ENCODE data around the gene LRRFIP2. TPM values are rescaled to one million over a fixed set of nuclear protein-coding genes. Genes with fewer than 3 reads are reported as not detected.

Gene LRRFIP2
- total RNA-seq, 4 donors from 2014 or later: 41.8 to 78.8 (median 55.0) TPM

DNA sequence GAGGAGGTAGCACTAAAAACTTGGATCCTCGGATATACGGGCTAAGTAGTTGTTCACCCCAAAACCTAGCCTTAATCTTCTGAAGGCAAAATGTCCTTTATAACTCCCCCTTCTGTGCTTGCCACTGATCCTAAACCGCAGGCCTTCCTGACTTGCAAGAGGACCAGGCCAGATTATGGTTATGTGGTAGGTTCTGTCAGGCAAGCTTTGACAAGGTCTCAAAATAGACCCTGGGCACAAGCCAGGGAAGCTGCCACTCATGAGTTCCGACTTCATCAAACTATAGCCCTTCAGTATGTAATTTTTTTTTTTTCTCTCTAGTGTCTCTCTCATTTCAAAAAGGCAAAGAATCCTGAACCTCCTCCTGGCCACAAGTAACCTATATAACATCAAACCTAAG is 3.2 kb downstream of the LRRFIP2 start:
- DNase-seq (ENCODE audit: low spot score) (no peak), ATAC-seq (ENCODE audit: low FRiP score) (no peak)
- TF ChIP-seq, protein P1, sequence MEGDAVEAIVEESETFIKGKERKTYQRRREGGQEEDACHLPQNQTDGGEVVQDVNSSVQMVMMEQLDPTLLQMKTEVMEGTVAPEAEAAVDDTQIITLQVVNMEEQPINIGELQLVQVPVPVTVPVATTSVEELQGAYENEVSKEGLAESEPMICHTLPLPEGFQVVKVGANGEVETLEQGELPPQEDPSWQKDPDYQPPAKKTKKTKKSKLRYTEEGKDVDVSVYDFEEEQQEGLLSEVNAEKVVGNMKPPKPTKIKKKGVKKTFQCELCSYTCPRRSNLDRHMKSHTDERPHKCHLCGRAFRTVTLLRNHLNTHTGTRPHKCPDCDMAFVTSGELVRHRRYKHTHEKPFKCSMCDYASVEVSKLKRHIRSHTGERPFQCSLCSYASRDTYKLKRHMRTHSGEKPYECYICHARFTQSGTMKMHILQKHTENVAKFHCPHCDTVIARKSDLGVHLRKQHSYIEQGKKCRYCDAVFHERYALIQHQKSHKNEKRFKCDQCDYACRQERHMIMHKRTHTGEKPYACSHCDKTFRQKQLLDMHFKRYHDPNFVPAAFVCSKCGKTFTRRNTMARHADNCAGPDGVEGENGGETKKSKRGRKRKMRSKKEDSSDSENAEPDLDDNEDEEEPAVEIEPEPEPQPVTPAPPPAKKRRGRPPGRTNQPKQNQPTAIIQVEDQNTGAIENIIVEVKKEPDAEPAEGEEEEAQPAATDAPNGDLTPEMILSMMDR (IDR thresholded peaks at IDR 0.05): no peak

DNA sequence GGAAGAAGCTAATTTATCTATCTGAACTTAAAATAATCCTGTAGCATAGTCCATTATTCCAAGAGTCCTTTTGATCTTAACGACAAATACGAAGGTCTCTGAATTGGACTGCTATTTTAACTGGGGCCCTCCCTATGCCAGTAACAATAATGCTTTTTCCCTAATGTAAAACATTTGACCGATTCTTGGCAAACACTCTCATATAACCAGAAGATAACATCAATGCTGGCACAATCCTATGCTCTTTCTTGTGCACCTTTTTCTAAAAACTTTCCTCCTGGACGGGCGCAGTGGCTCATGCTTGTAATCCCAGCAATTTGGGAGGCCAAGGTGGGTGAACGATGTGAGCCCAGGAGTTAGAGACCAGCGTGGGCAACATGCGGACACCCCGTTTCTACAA is 3.9 kb downstream of the LRRFIP2 start:
- ATAC-seq (ENCODE audit: low FRiP score) (no peak), DNase-seq (ENCODE audit: low spot score) (no peak)
- TF ChIP-seq, protein P1 (IDR thresholded peaks at IDR 0.05): no peak

DNA sequence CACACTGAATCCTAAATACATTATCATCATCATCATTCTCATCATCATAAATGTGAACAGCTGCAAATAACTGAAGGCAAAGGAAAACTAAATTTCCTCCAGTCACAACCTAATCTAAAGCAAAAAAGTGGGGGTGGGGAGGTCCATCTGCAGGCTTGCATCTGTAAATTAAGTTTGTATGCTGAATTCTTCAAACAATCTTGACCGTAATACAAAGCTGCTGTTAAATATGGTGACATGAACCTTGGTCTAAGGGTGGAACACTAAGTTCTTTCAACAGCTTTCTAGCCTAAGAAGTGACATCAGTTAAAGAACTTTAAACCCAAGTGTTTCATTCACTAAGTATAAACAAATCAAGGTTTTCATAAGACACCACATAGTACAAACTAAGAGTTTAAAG is 4.3 kb downstream of the LRRFIP2 start:
- ATAC-seq (ENCODE audit: low FRiP score): no peak

DNA sequence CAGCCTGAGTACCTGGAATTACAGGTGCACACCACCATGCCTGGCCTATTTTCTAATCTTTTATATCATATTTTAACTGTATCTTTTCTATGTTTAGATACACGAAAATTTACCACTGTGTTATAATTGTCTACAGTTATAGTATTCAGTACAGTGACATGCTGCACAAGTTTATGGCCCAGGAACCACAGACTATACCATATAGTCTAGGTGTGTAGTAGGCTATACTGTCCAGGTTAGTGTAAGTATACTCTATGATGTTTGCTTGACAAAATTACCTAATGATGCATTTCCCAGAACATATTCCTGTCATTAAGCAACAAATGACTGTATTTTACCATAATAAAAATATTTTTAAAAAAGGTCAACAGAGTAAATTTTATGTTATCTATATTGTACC is 5.5 kb downstream of the LRRFIP2 start:
- TF ChIP-seq, protein P1 (IDR thresholded peaks at IDR 0.05): no peak
- ATAC-seq (ENCODE audit: low FRiP score) (no peak), DNase-seq (ENCODE audit: low spot score) (no peak)

More for the DNA sequence above, 4.3 kb downstream of the LRRFIP2 start:
- no peak for DNase-seq (ENCODE audit: low spot score)
- TF ChIP-seq, protein P1 (IDR thresholded peaks at IDR 0.05): no peak

DNA sequence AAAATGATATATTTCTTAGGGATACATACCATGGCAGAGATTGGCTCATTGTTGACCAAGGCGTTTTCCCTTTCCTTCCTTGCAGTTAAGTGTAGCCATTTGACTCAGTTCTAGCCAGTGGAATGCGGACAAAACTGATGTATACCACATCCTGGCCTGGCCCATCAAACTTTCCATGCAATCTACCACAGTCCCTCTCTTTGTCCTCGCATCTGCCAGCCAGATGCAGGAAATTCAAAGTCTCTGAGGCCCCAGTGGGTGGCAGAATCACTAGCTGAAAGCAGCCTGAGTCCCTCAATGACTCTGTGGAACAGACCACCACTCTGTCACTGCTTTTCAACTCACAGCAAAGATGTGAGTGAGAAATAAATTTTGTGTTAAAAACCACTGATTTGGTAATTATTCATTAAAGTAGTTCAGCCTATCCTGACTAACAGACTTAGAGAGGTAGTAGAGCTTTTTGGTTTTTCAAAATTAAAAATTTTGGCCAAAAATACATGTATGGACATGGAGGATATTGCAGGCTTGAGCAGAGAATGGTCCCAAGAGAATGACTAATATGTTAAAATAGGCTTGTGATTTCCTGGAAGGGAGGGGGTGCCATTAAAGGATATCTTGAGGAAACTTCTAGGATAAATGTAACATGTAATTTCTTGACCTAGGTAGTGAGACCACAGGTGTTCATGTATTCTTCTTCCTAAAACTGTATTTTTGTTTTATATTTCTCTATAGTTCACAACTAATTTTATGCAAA is 10.9 kb downstream of the LRRFIP2 start:
- no peak for DNase-seq (ENCODE audit: low spot score)
- TF ChIP-seq, protein P1 (IDR thresholded peaks at IDR 0.05): no peak
- ATAC-seq (ENCODE audit: low FRiP score): no peak

DNA sequence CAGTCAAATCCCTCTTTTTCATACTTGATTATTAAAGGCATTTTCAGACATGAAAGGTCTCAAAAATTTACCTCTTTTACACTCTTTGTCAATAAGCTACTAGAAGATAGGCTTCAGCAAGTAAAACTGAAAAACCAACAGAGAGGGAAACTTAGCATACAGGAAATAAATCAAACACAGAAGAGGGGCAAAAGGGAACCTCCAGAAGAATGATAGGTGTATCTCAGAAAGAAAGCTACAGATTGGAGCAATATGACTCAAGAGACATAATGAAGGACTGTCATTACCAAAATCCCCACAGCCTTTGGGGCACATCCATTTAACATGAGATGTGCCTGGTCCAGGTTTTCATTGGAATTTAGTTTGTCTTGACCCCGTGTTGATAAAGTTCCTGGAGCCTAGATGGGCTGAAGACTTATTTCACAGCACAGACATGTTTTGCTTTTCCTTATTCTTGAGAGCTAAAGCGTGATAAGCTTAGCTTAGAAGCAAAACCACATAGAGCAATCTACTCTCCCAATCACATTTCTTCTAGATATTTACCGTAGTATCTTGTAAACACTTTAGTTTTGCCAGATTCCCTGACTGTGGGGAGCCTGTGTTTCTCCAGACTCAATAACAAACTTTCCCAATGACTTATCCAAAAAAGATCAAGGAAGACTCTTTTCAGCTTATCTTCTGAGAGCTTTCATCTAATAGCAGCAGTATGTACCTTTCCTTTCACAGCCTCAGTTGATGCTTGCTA is 11.7 kb downstream of the LRRFIP2 start:
- no peak for ATAC-seq (ENCODE audit: low FRiP score)
- no peak for DNase-seq (ENCODE audit: low spot score)

More for the DNA sequence above, 11.7 kb downstream of the LRRFIP2 start:
- TF ChIP-seq, protein P1 (IDR thresholded peaks at IDR 0.05): no peak
